Activated naive CD8-positive, alpha-beta T cell (primary cell): ENCODE data around the gene TRIM26.

Experiments used
- H3K27ac Mint-ChIP-seq: one replicate; pipeline ENCODE4 v1.8.0; 2021; ENCODE audit warnings: mixed read lengths
- H3K27me3 Mint-ChIP-seq: one replicate; pipeline ENCODE4 v1.8.0; 2021; ENCODE audit warnings: mixed read lengths
- H3K36me3 Mint-ChIP-seq: one replicate; pipeline ENCODE4 v1.8.0; 2021; ENCODE audit warnings: mixed read lengths
- H3K4me1 Mint-ChIP-seq: one replicate; pipeline ENCODE4 v1.8.0; 2021; ENCODE audit warnings: low read depth, mixed read lengths
- H3K4me3 Mint-ChIP-seq: one replicate; pipeline ENCODE4 v1.8.0; 2021; ENCODE audit warnings: mild to moderate bottlenecking, mixed read lengths
- H3K9me3 Mint-ChIP-seq: one replicate; pipeline ENCODE4 v1.8.0; 2021; ENCODE audit warnings: low read depth, mixed read lengths

Gene TRIM26

GRCh38 chr6:30196376-30196775, 16.8 kb downstream of the TRIM26 start:
- H3K27me3 Mint-ChIP-seq: no peaks in the 10 kb centered on the region
- no peak overlapping the region for H3K4me3 Mint-ChIP-seq
- H3K27ac Mint-ChIP-seq: no peak overlapping the region
- H3K36me3 Mint-ChIP-seq: peaks cover 8% of the 10 kb centered on the region
- H3K9me3 Mint-ChIP-seq: no peaks in the 10 kb centered on the region
- H3K4me1 Mint-ChIP-seq: peaks cover 8% of the 10 kb centered on the region

GRCh38 chr6:30195951-30196350, 17.3 kb downstream of the TRIM26 start:
- Mint-ChIP-seq H3K4me1 (peaks cover 4% of the 10 kb centered on the region), H3K9me3 (no peaks in the 10 kb centered on the region), H3K36me3 (peaks cover 8% of the 10 kb centered on the region), H3K4me3 (no peak overlapping the region), H3K27me3 (no peaks in the 10 kb centered on the region), H3K27ac (no peak overlapping the region)

- Mint-ChIP-seq H3K27ac (peak overlapping the region; percentile 22), H3K9me3 (no peaks in the 10 kb centered on the region), H3K27me3 (no peaks in the 10 kb centered on the region), H3K4me1 (no peaks in the 10 kb centered on the region), H3K36me3 (peaks cover 9% of the 10 kb centered on the region), H3K4me3 (no peak overlapping the region)
Observed at GRCh38 chr6:30194797-30195690, 18.2 kb downstream of the TRIM26 start.

- Mint-ChIP-seq H3K4me3 (no peak overlapping the region), H3K4me1 (no peaks in the 10 kb centered on the region), H3K9me3 (no peaks in the 10 kb centered on the region), H3K36me3 (peaks cover 10% of the 10 kb centered on the region), H3K27ac (no peak overlapping the region), H3K27me3 (no peaks in the 10 kb centered on the region)
Observed at GRCh38 chr6:30192076-30192475, 21.1 kb downstream of the TRIM26 start.

GRCh38 chr6:30188541-30188940, 24.7 kb downstream of the TRIM26 start:
- Mint-ChIP-seq H3K4me3 (no peak overlapping the region), H3K4me1 (no peaks in the 10 kb centered on the region), H3K36me3 (peaks cover 16% of the 10 kb centered on the region), H3K27me3 (no peaks in the 10 kb centered on the region), H3K9me3 (no peaks in the 10 kb centered on the region), H3K27ac (no peak overlapping the region)

- H3K27ac Mint-ChIP-seq: no peak overlapping the region
- H3K9me3 Mint-ChIP-seq: no peaks in the 10 kb centered on the region
- H3K36me3 Mint-ChIP-seq: peaks cover 16% of the 10 kb centered on the region
- no peaks in the 10 kb centered on the region for H3K4me1 Mint-ChIP-seq
- no peak overlapping the region for H3K4me3 Mint-ChIP-seq
- no peaks in the 10 kb centered on the region for H3K27me3 Mint-ChIP-seq
Observed at GRCh38 chr6:30185846-30186484, 27.2 kb downstream of the TRIM26 start.

GRCh38 chr6:30184417-30185031, 28.7 kb downstream of the TRIM26 start:
- H3K27me3 Mint-ChIP-seq: peaks cover 3% of the 10 kb centered on the region
- no peak overlapping the region for H3K4me3 Mint-ChIP-seq
- H3K27ac Mint-ChIP-seq: peak overlapping the region; percentile 37

GRCh38 chr6:30180145-30180544, 33.1 kb downstream of the TRIM26 start:
- H3K4me3 Mint-ChIP-seq: no peak overlapping the region
- H3K36me3 Mint-ChIP-seq: peaks cover 6% of the 10 kb centered on the region
- H3K4me1 Mint-ChIP-seq: no peaks in the 10 kb centered on the region
- H3K27me3 Mint-ChIP-seq: peaks cover 35% of the 10 kb centered on the region
- no peak overlapping the region for H3K27ac Mint-ChIP-seq
- no peaks in the 10 kb centered on the region for H3K9me3 Mint-ChIP-seq

More at GRCh38 chr6:30184417-30185031, 28.7 kb downstream of the TRIM26 start:
- no peaks in the 10 kb centered on the region for H3K9me3 Mint-ChIP-seq
- no peaks in the 10 kb centered on the region for H3K4me1 Mint-ChIP-seq
- H3K36me3 Mint-ChIP-seq: peaks cover 15% of the 10 kb centered on the region

- H3K27me3 Mint-ChIP-seq: peaks cover 40% of the 10 kb centered on the region
- H3K36me3 Mint-ChIP-seq: peaks cover 2% of the 10 kb centered on the region
- H3K4me3 Mint-ChIP-seq: no peak overlapping the region
- no peaks in the 10 kb centered on the region for H3K4me1 Mint-ChIP-seq
- no peak overlapping the region for H3K27ac Mint-ChIP-seq
- no peaks in the 10 kb centered on the region for H3K9me3 Mint-ChIP-seq
Observed at GRCh38 chr6:30178837-30179236, 34.4 kb downstream of the TRIM26 start.

- Mint-ChIP-seq H3K4me3 (no peak overlapping the region), H3K4me1 (peaks cover 6% of the 10 kb centered on the region), H3K9me3 (no peaks in the 10 kb centered on the region), H3K27ac (no peak overlapping the region), H3K36me3 (peaks cover 2% of the 10 kb centered on the region), H3K27me3 (peaks cover 53% of the 10 kb centered on the region)
Observed at GRCh38 chr6:30175765-30176164, 37.4 kb downstream of the TRIM26 start.

- Mint-ChIP-seq H3K27me3 (peaks cover 51% of the 10 kb centered on the region), H3K36me3 (no peaks in the 10 kb centered on the region)
Observed at GRCh38 chr6:30172681-30173080, 40.5 kb downstream of the TRIM26 start.

GRCh38 chr6:30171677-30172471, 41.3 kb downstream of the TRIM26 start:
- Mint-ChIP-seq H3K4me1 (peaks cover 13% of the 10 kb centered on the region), H3K27ac (no peak overlapping the region), H3K4me3 (peak overlapping the region; percentile 61), H3K36me3 (no peaks in the 10 kb centered on the region), H3K9me3 (no peaks in the 10 kb centered on the region), H3K27me3 (peaks cover 43% of the 10 kb centered on the region)

More at GRCh38 chr6:30172681-30173080, 40.5 kb downstream of the TRIM26 start:
- no peaks in the 10 kb centered on the region for H3K9me3 Mint-ChIP-seq
- peaks cover 8% of the 10 kb centered on the region for H3K4me1 Mint-ChIP-seq
- H3K4me3 Mint-ChIP-seq: no peak overlapping the region
- H3K27ac Mint-ChIP-seq: no peak overlapping the region

- Mint-ChIP-seq H3K27me3 (peaks cover 30% of the 10 kb centered on the region), H3K4me1 (peaks cover 17% of the 10 kb centered on the region), H3K4me3 (no peak overlapping the region), H3K27ac (no peak overlapping the region), H3K9me3 (no peaks in the 10 kb centered on the region), H3K36me3 (no peaks in the 10 kb centered on the region)
Observed at GRCh38 chr6:30169658-30170614, 43.3 kb downstream of the TRIM26 start.

- Mint-ChIP-seq H3K27me3 (peaks cover 26% of the 10 kb centered on the region), H3K4me3 (no peak overlapping the region)
Observed at GRCh38 chr6:30168741-30169140, 44.5 kb downstream of the TRIM26 start.

More at GRCh38 chr6:30168741-30169140, 44.5 kb downstream of the TRIM26 start:
- Mint-ChIP-seq H3K27ac (no peak overlapping the region), H3K36me3 (no peaks in the 10 kb centered on the region), H3K4me1 (peaks cover 17% of the 10 kb centered on the region), H3K9me3 (no peaks in the 10 kb centered on the region)
